NOMO-1 treated with DMSO at 0.1 percent for 48 hours (cell line): ENCODE results near the gene KCNJ6.
A peak's percentile ranks its signal among the peaks of the same experiment; 100 is the strongest.

Experiments
- DNase-seq: peaks from one replicate; lab custom pipeline; 2025; ENCODE audit not compliant: unreplicated experiment; lab: John Stamatoyannopoulos, UW

The KCNJ6 gene

DNA sequence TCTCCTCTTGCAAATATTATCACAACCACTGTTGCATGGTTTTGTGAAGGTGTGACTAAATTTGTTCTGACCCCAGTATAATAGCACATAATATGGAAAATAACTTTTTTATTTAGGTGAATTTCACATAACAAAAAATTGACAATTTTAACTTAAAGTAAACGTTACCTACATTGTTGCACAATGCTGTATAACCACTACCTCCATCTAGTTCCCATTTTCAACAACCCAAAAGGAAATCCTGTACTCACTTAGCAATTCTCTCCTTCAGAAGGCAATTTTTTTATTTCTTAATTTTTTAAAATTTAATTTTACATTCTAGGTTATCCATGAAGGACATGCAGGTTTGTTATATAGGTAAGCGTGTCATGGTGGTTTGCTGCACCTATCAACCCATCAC, 95.2 kb downstream of the KCNJ6 start:
- DNase-seq = peak; percentile 53

DNA sequence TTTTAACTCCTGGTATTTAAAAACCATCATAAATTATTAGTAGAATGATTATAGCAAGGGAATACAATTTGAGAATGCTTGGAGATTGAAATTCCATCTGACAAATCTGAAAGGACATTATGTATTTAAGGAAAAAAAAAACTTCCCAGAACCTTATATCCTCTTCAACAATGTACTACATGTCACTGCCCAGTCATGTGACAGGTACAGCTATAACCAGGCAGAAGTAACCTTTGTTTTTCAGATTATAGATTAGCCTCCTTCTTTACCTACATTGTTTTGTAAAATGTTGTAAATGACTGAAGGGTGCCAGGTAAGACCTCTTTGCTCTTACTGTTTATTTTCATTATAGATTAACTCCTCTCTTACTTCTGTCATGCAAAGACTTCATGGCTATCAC, 96.9 kb downstream of the KCNJ6 start:
- DNase-seq = no peak

DNA sequence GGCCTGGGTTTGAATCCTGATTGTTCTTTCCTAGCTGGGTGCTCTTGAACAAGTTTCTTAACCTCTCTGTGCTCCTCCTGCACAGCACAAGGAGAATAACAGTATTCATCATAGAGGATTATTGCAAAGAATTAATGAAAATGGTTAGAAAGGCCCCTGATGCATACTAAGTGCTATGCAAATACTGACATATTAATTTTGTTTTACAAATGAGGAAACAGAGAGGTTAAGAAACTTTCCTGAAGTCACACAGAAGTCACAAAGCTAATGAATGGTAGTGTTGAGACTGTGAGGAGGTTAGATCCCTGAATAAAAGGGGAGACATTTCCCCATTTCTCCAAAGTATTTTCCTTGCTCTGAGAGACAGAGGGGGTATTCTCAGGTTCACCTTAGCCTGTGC, 99.0 kb downstream of the KCNJ6 start:
- no peak for DNase-seq

- DNase-seq = no peak
Observed at GRCh38 chr21:37815893-37816292, 100.4 kb downstream of the KCNJ6 start.

DNA sequence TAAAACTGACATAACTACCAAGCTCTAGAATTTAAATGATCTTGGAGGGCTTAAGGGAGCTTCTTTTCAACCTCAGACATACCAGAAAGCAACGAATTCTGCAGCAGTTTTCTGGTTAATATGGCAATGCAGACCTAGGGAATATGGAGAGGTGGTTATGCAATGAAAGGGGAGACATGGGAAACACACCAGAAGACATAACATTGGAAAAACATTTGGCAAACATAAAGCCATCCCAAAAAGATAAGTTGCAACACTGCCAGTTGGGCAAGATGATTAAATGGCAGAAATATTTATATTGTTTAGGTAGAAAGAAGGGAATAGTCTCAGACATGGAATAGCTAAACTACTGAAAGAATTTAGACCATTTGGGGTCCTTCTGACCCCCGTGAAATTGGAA, 104.5 kb downstream of the KCNJ6 start:
- no peak for DNase-seq

DNA sequence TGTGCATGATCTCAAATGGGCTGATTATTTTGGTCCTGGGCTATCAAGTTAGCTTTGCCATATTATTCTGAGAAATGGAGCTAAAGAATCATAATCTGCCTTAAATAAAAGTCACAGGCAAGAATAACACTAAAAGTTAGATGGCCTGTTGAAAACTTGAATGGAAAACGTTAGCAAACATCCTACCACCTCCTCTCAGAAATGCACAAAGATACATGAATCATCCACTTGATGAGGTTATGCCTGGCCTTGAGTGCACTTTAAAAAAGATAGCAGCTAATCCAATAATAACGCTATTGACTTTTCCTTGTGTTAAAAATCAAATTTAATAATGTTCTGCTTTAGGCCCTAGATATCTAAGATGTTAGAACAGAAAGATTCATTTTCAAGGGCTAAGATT, 108.0 kb downstream of the KCNJ6 start:
- DNase-seq = no peak

DNA sequence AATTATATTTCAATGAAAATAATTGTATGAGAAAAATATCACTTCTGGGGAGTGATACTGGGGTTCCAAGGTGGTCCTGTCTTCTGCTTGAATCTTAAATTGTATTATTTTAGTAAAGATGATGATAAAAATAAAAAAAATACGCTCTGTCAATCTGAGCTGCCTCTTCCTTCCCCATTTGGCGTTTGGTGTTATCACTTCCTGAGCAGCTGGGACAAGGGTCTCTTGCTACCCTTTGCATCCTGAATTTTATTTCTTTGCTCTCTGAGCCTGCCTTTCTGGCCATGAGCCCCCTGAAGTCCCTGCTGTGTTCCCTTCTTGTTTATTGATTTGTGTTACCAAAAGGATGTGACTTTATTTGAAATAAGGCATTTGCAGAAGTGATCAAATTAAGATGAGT, 111.0 kb downstream of the KCNJ6 start:
- no peak for DNase-seq

- DNase-seq = no peak
Observed at GRCh38 chr21:37804001-37804400, 112.3 kb downstream of the KCNJ6 start.

GRCh38 chr21:37803101-37803651, 113.1 kb downstream of the KCNJ6 start:
- DNase-seq = no peak

GRCh38 chr21:37800456-37801061, 115.7 kb downstream of the KCNJ6 start:
- DNase-seq = no peak

DNA sequence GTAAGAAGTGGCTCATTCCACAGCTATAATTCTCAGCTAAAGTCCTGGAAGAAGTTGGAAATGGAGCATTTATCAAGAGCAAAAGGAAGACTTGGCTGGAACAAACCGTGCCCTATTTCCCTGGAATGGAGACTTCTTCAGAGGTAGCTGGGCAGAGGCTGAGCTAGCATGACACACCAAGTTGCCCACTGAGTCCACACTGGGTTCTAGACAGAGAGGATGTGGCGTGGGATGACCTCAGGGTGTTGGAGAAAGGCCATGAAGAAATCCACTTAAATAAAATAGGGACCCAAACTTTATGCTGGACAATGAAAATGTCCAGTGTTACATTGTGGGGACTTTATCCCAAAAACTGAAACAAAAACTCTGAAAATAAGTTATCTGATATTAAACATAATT, 116.2 kb downstream of the KCNJ6 start:
- DNase-seq = no peak

GRCh38 chr21:37799211-37800056, 116.8 kb downstream of the KCNJ6 start:
- no peak for DNase-seq

DNA sequence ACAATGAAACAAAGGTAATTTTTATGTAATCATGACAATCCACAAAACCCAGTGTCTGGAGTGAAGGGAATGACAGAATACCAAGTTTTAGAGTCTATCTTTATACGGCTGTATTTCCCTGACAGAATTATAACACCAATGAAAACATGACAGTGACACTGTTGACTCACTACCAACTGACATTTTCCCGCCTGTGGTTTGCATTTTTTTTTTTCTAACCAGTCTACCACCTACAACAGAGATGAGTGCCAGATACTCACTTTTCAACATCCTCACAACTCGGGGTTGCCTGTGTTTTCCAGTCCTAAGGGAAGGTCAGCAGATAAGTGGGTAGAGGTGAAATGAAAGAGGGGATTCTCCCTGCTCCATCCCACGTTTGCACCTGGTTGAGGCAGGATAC, 118.9 kb downstream of the KCNJ6 start:
- DNase-seq = no peak

DNA sequence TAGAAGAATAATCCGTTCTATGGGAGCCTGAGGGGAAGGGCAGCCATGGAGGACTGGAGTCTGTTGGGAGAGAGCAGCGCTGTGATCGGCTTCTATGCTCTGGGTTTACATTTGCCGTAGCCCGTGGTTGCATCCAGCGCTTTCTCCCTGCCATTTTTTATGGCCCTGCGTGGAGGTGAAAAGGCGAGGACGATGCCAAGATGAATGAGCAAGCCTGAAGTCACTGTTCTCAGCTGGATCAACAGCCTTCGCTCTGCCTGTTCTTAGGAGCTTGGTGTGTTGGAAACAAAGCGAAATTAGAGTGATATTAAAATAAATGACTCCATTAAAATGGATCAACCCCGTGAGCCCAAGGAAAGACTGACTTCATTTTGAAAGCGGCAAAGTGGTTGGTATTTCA, 120.2 kb downstream of the KCNJ6 start:
- no peak for DNase-seq

- peak; percentile 12 for DNase-seq
Observed at GRCh38 chr21:37793660-37794059, 122.6 kb downstream of the KCNJ6 start.

DNA sequence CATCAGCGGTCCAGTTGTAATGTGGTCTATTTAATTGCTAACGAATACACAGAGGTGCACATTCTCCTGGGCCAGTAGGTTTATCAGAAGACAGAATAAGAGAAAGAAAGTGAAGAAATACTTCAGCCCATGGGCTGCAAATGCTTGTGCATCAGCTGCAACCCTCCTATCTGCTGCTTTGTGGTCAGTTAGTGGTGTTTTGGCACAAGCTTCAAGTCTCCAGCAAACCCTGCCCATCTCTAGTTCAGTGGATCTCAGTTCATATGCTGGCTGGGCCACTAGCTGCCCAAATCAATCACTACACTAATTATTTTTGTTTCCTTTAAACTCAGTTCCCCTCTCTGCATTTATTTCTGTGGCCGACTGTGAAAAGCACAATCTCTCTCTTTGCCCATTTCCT, 124.2 kb downstream of the KCNJ6 start:
- DNase-seq = no peak

GRCh38 chr21:37790905-37791304, 125.4 kb downstream of the KCNJ6 start:
- DNase-seq = no peak

DNA sequence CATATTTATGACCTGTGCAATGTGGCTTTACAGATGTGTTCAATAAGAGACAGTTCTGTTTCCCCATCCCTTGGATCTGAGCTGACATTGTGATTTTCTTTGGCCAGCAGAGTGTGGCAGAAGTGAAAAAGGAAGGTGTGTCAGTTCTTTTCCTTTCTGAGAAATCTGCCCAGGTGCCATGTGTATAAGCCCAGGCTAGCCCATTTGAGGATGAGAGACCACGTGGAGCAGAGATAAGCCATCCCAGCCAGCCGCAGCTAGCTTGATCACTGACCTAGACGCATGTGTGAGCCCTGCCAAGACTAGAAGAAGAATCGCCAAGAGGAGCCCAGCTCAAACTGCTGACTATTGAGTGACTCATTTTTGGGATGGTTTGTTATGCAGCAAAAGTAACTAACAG, 127.8 kb downstream of the KCNJ6 start:
- no peak for DNase-seq

DNA sequence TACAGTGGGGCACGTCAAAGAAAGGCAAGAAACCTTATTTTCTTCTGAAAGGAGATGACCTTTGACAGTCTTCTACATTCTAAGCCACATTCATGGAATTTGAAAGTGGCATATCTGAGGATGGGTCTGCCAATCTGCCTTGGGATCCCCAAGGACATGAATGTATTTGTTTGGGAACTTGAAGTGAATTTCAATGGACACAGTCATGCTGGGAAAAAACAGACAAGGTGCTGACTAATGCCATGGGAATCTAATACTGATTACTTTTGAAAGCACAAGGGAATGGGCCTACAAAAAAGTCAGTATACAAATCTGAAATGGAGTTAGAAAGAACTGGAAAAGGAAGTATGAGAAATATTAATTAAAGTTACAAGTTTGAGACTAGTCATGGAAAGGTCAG, 128.8 kb downstream of the KCNJ6 start:
- no peak for DNase-seq

GRCh38 chr21:37784591-37785318, 131.5 kb downstream of the KCNJ6 start:
- DNase-seq = no peak

DNA sequence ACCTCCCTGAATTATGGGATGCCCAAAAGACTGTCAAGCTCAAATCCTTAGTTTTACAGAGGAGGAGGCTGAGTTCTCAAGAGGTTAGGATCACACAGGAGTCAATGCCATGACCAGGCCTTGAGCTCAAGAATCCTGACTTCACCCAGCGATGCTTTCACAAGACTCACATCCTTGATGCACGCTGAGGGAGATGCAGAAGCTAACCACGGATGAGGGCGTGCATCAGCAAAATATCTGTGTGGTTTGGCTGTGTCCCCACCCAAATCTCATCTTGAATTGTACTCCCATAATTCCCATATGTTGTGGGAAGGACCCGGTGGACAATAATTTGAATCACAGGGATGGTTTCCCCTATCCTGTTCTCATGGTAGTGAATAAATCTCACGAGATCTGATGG, 133.2 kb downstream of the KCNJ6 start:
- no peak for DNase-seq
